Measurements from ENCODE around the gene EXT2.

The EXT2 gene

GRCh38 chr11:44083906-44084305 lies 11.6 kb upstream of the EXT2 start:
- H3K27ac ChIP-seq, result no peak overlapping the region

GRCh38 chr11:44085330-44085729 lies 10.1 kb upstream of the EXT2 start:
- TF ChIP-seq CTCF (conservative IDR thresholded peaks at IDR 0.05), result no peak
- no peak for TF ChIP-seq ZFX (IDR thresholded peaks at IDR 0.05)
- no peak overlapping the region for H3K27ac ChIP-seq

More at GRCh38 chr11:44083906-44084305, 11.6 kb upstream of the EXT2 start:
- no peak for TF ChIP-seq ZFX (IDR thresholded peaks at IDR 0.05)
- no peak for TF ChIP-seq CTCF (conservative IDR thresholded peaks at IDR 0.05)

GRCh38 chr11:44088377-44088776 lies 7.1 kb upstream of the EXT2 start:
- H3K27ac ChIP-seq, result no peak overlapping the region
- TF ChIP-seq CTCF (conservative IDR thresholded peaks at IDR 0.05), result no peak
- no peak for TF ChIP-seq ZFX (IDR thresholded peaks at IDR 0.05)

- no peak for TF ChIP-seq CTCF (conservative IDR thresholded peaks at IDR 0.05)
- TF ChIP-seq ZFX (IDR thresholded peaks at IDR 0.05), result no peak
- no peak overlapping the region for H3K27ac ChIP-seq
These were observed 6.6 kb upstream of the EXT2 start for GRCh38 chr11:44088871-44089270.

GRCh38 chr11:44090539-44090938 lies 4.9 kb upstream of the EXT2 start:
- no peak for TF ChIP-seq CTCF (conservative IDR thresholded peaks at IDR 0.05)
- TF ChIP-seq ZFX (IDR thresholded peaks at IDR 0.05), result no peak
- no peak overlapping the region for H3K27ac ChIP-seq

GRCh38 chr11:44094260-44094868 lies 1.1 kb upstream of the EXT2 start:
- H3K27ac ChIP-seq, result no peak overlapping the region
- TF ChIP-seq ZFX (IDR thresholded peaks at IDR 0.05), result no peak
- peak; percentile 88 for TF ChIP-seq CTCF (conservative IDR thresholded peaks at IDR 0.05)

GRCh38 chr11:44096360-44097185 lies 1.1 kb downstream of the EXT2 start:
- H3K27ac ChIP-seq, result peak overlapping the region; percentile 79
- no peak for TF ChIP-seq ZFX (IDR thresholded peaks at IDR 0.05)
- no peak for TF ChIP-seq CTCF (conservative IDR thresholded peaks at IDR 0.05)

All from C4-2B (cell line).